Measurements from ENCODE around the gene FBLN1.

FBLN1 gene

DNA sequence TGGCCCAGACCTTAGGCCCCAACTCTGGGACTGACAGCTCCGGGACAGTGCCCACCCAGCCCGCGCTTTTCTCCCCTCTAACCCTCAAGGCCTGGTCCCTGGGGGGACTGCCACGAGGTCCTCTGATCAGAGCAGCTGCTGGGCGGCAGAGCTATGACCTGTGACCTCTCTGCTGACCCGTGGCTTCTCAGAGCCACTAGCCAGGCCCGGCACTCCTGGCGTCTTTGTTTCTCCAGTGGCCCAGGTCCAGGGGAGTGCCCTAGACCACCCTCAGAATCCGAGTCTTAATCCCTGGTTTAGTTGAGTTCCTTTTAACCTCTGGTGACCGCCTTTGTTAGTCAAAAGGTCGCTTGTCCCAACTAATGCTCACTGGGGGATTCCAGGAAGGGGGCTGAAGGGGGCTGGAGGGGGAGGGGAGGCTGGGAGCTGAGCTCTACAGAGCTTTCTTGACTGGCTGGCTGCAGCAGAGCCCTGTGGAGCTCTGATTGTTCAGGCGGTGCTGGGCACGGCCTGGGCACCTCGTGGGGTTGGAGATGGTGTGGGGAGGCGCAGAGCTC is 1.2 kb downstream of the FBLN1 start:
- Histone ChIP-seq H3K4me3 (ENCODE audit: low read length, poor library complexity, severe bottlenecking) (no peak overlapping the region), H2AFZ (ENCODE audit: low read length) (no peak overlapping the region)

GRCh38 chr22:45504373-45505341 is 2.0 kb downstream of the FBLN1 start:
- Histone ChIP-seq H4K20me1 (ENCODE audit: insufficient read depth, low read length, poor library complexity, severe bottlenecking) (no peaks in the 10 kb centered on the region), H3K79me2 (ENCODE audit: insufficient read depth, low read length) (no peaks in the 10 kb centered on the region), H2AFZ (ENCODE audit: low read length) (no peak overlapping the region), H3K9me3 (ENCODE audit: insufficient read depth, low read depth, low read length) (no peaks in the 10 kb centered on the region), H3F3A (ENCODE audit: low read depth) (no peaks in the 10 kb centered on the region), H3K27me3 (ENCODE audit: insufficient read depth, low read length, poor library complexity, severe bottlenecking) (no peaks in the 10 kb centered on the region), H3K9ac (ENCODE audit: low read depth, low read length, poor library complexity, severe bottlenecking) (no peak overlapping the region), H3K4me3 (ENCODE audit: low read length, poor library complexity, severe bottlenecking) (no peak overlapping the region), H3K4me1 (ENCODE audit: insufficient read depth, low read length, poor library complexity, severe bottlenecking) (no peaks in the 10 kb centered on the region), H3K4me2 (ENCODE audit: low read depth, low read length, poor library complexity, severe bottlenecking) (no peak overlapping the region), H3K36me3 (ENCODE audit: insufficient read depth, low read length) (no peaks in the 10 kb centered on the region), H3K9me2 (replicated peaks; ENCODE audit: low read depth, low read length) (no peaks in the 10 kb centered on the region)
- no peak for TF ChIP-seq EZH2phosphoT487 (IDR thresholded peaks at IDR 0.05; ENCODE audit: borderline replicate concordance)
- TF ChIP-seq CTCF (conservative IDR thresholded peaks at IDR 0.05; ENCODE audit: low read length) = no peak

More for the DNA sequence above, 1.2 kb downstream of the FBLN1 start:
- Histone ChIP-seq H3K9me3 (ENCODE audit: insufficient read depth, low read depth, low read length) (no peaks in the 10 kb centered on the region), H3K4me1 (ENCODE audit: insufficient read depth, low read length, poor library complexity, severe bottlenecking) (no peaks in the 10 kb centered on the region), H3K9me2 (replicated peaks; ENCODE audit: low read depth, low read length) (no peaks in the 10 kb centered on the region), H4K20me1 (ENCODE audit: insufficient read depth, low read length, poor library complexity, severe bottlenecking) (no peaks in the 10 kb centered on the region), H3K36me3 (ENCODE audit: insufficient read depth, low read length) (no peaks in the 10 kb centered on the region), H3K9ac (ENCODE audit: low read depth, low read length, poor library complexity, severe bottlenecking) (no peak overlapping the region), H3K4me2 (ENCODE audit: low read depth, low read length, poor library complexity, severe bottlenecking) (no peak overlapping the region), H3K79me2 (ENCODE audit: insufficient read depth, low read length) (no peaks in the 10 kb centered on the region), H3K27me3 (ENCODE audit: insufficient read depth, low read length, poor library complexity, severe bottlenecking) (no peaks in the 10 kb centered on the region), H3F3A (ENCODE audit: low read depth) (no peaks in the 10 kb centered on the region)
- no peak for TF ChIP-seq CTCF (conservative IDR thresholded peaks at IDR 0.05; ENCODE audit: low read length)
- no peak for TF ChIP-seq EZH2phosphoT487 (IDR thresholded peaks at IDR 0.05; ENCODE audit: borderline replicate concordance)

- H3K4me2 ChIP-seq (ENCODE audit: low read depth, low read length, poor library complexity, severe bottlenecking) = no peak overlapping the region
These were observed 3.5 kb downstream of the FBLN1 start for GRCh38 chr22:45505991-45506747.

More at GRCh38 chr22:45505991-45506747, 3.5 kb downstream of the FBLN1 start:
- Histone ChIP-seq H3K79me2 (ENCODE audit: insufficient read depth, low read length) (no peaks in the 10 kb centered on the region), H2AFZ (ENCODE audit: low read length) (no peak overlapping the region), H3K4me1 (ENCODE audit: insufficient read depth, low read length, poor library complexity, severe bottlenecking) (no peaks in the 10 kb centered on the region), H3F3A (ENCODE audit: low read depth) (no peaks in the 10 kb centered on the region), H3K9me2 (replicated peaks; ENCODE audit: low read depth, low read length) (no peaks in the 10 kb centered on the region), H4K20me1 (ENCODE audit: insufficient read depth, low read length, poor library complexity, severe bottlenecking) (no peaks in the 10 kb centered on the region), H3K27me3 (ENCODE audit: insufficient read depth, low read length, poor library complexity, severe bottlenecking) (no peaks in the 10 kb centered on the region), H3K36me3 (ENCODE audit: insufficient read depth, low read length) (no peaks in the 10 kb centered on the region), H3K9me3 (ENCODE audit: insufficient read depth, low read depth, low read length) (no peaks in the 10 kb centered on the region), H3K4me3 (ENCODE audit: low read length, poor library complexity, severe bottlenecking) (no peak overlapping the region), H3K9ac (ENCODE audit: low read depth, low read length, poor library complexity, severe bottlenecking) (no peak overlapping the region)
- TF ChIP-seq CTCF (conservative IDR thresholded peaks at IDR 0.05; ENCODE audit: low read length) = no peak
- no peak for TF ChIP-seq EZH2phosphoT487 (IDR thresholded peaks at IDR 0.05; ENCODE audit: borderline replicate concordance)
